SU-DHL-6 (cell line): ENCODE results near the gene ZNF644.
A peak's percentile ranks its signal among the peaks of the same experiment; 100 is the strongest.

Source experiments
- H2AFZ ChIP-seq: fragments of 200-600 bp; sonication (generic); 2 replicates; pipeline ENCODE4 v1.6.1; 2014; ENCODE audit warnings: low read depth, mild to moderate bottlenecking, moderate library complexity, mixed read lengths, antibody characterized with exemption, low read length; ENCODE audit not compliant: severe bottlenecking
- H3F3A ChIP-seq: fragments of 200-600 bp; shearing (Covaris generic); 2 replicates; pipeline ENCODE4 v1.6.0; 2016; ENCODE audit warnings: antibody characterized with exemption, mild to moderate bottlenecking; ENCODE audit not compliant: insufficient read depth
- H3K27ac ChIP-seq: fragments of 200-600 bp; sonication (generic); 2 replicates; pipeline ENCODE4 v1.5.1; 2016; ENCODE audit warnings: low read depth, mild to moderate bottlenecking, low read length, moderate library complexity, mixed read lengths
- H3K27me3 ChIP-seq: fragments of 200-600 bp; sonication (generic), shearing (Covaris generic); 2 replicates; pipeline ENCODE4 v1.6.0; 2014; ENCODE audit warnings: mild to moderate bottlenecking, low read length
- H3K36me3 ChIP-seq: fragments of 200-600 bp; sonication (generic); 2 replicates; pipeline ENCODE4 v1.6.1; 2014; ENCODE audit warnings: mild to moderate bottlenecking, low read length, mixed read lengths
- H3K4me2 ChIP-seq: fragments of 300-600, 200-600 bp; shearing (Covaris generic), sonication (generic); 2 replicates; pipeline ENCODE4 v1.6.0; 2014; ENCODE audit warnings: low read length, low read depth, mild to moderate bottlenecking; ENCODE audit not compliant: poor library complexity, severe bottlenecking
- H3K4me3 ChIP-seq: fragments of 200-600 bp; sonication (generic); 2 replicates; pipeline ENCODE4 v1.5.1; 2014; ENCODE audit warnings: antibody characterized with exemption, low read length, mild to moderate bottlenecking, mixed read lengths; ENCODE audit not compliant: insufficient read depth, poor library complexity, severe bottlenecking
- H3K79me2 ChIP-seq: fragments of 200-600 bp; sonication (generic); 2 replicates; pipeline ENCODE4 v1.6.1; 2014; ENCODE audit warnings: mild to moderate bottlenecking, low read length, moderate library complexity; ENCODE audit not compliant: insufficient read depth
- H3K9ac ChIP-seq: fragments of 200-600 bp; sonication (generic); 2 replicates; pipeline ENCODE4 v1.7.0; 2014; ENCODE audit warnings: mild to moderate bottlenecking, low read length
- H3K9me2 ChIP-seq: fragments of 200-600 bp; sonication (generic); replicated peaks from 2 replicates; pipeline ENCODE4 v1.6.1; 2014; ENCODE audit warnings: low read length; ENCODE audit not compliant: insufficient read depth
- H3K9me3 ChIP-seq: fragments of 200-600 bp; sonication (generic); 2 replicates; pipeline ENCODE4 v1.6.1; 2014; ENCODE audit warnings: low read length, mixed read lengths; ENCODE audit not compliant: insufficient read depth
- H4K20me1 ChIP-seq: fragments of 200-600 bp; sonication (generic); 2 replicates; pipeline ENCODE4 v1.6.1; 2014; ENCODE audit warnings: low read depth, mild to moderate bottlenecking, antibody characterized with exemption, low read length, moderate library complexity, mixed read lengths
- CTCF ChIP-seq: fragments of 200-600 bp; sonication (generic); IDR thresholded peaks from one replicate; pipeline ENCODE4 v1.5.1; 2017; ENCODE audit warnings: antibody characterized with exemption, mild to moderate bottlenecking, low read length, moderate library complexity; ENCODE audit not compliant: insufficient read depth, poor library complexity, severe bottlenecking
- EZH2phosphoT487 ChIP-seq: fragments of 200-600 bp; sonication (generic), shearing (Covaris generic); conservative IDR thresholded peaks from 2 replicates; pipeline ENCODE4 v1.6.1; 2018; ENCODE audit warnings: mild to moderate bottlenecking, antibody characterized with exemption, low read length, moderate library complexity, mixed read lengths

ZNF644 gene

GRCh38 chr1:91026777-91027176 lies 4.9 kb upstream of the ZNF644 start:
- TF ChIP-seq CTCF = peak; percentile 44
- no peak for TF ChIP-seq EZH2phosphoT487
- no peak overlapping the region for H3K9ac ChIP-seq
- no peaks in the 10 kb centered on the region for H3K79me2 ChIP-seq
- H3K4me2 ChIP-seq = no peak overlapping the region
- H3K27ac ChIP-seq = no peak overlapping the region
- peaks cover 13% of the 10 kb centered on the region for H3F3A ChIP-seq
- H3K27me3 ChIP-seq = no peaks in the 10 kb centered on the region
- no peak overlapping the region for H2AFZ ChIP-seq
- H3K9me2 ChIP-seq = no peaks in the 10 kb centered on the region
- H3K36me3 ChIP-seq = no peaks in the 10 kb centered on the region
- H3K4me3 ChIP-seq = no peak overlapping the region
- H3K9me3 ChIP-seq = no peaks in the 10 kb centered on the region
- no peaks in the 10 kb centered on the region for H4K20me1 ChIP-seq

GRCh38 chr1:91026320-91026719 lies 4.5 kb upstream of the ZNF644 start:
- Histone ChIP-seq H3K79me2 (peaks cover under 1% of the 10 kb centered on the region; the same call in 1 of the 2 replicates), H3K9ac (no peak overlapping the region), H3K36me3 (no peaks in the 10 kb centered on the region), H3K27ac (no peak overlapping the region), H3K27me3 (no peaks in the 10 kb centered on the region), H3K4me3 (no peak overlapping the region), H3K9me3 (no peaks in the 10 kb centered on the region), H3K4me2 (no peak overlapping the region), H2AFZ (no peak overlapping the region), H3F3A (peaks cover 13% of the 10 kb centered on the region), H4K20me1 (no peaks in the 10 kb centered on the region), H3K9me2 (no peaks in the 10 kb centered on the region)
- no peak for TF ChIP-seq CTCF
- TF ChIP-seq EZH2phosphoT487 = no peak

GRCh38 chr1:91024481-91025119 lies 2.8 kb upstream of the ZNF644 start:
- Histone ChIP-seq H3K27ac (no peak overlapping the region), H3K9me2 (no peaks in the 10 kb centered on the region), H3K4me3 (no peak overlapping the region), H4K20me1 (0 out of 2 replicates have a peak, but pooled peaks cover 6% of the 10 kb centered on the region), H3K79me2 (peaks cover 17% of the 10 kb centered on the region), H3K4me2 (no peak overlapping the region), H3K27me3 (no peaks in the 10 kb centered on the region), H3K9ac (no peak overlapping the region), H3K36me3 (peaks cover 7% of the 10 kb centered on the region; the same call in 1 of the 2 replicates), H3F3A (peaks cover 19% of the 10 kb centered on the region), H2AFZ (no peak overlapping the region), H3K9me3 (no peaks in the 10 kb centered on the region)
- TF ChIP-seq EZH2phosphoT487 (no peak), CTCF (no peak)
